Omental fat pad (tissue), 4 donors: ENCODE results near the gene MEAK7. TPM values are rescaled to one million over a fixed set of nuclear protein-coding genes. Genes with fewer than 3 reads are reported as not detected.

Source experiments
- ATAC-seq: fragments of 150-250 bp; one replicate; pipeline ENCODE4 v1.9.1; 2016; ENCODE audit warnings: mild to moderate bottlenecking, moderate library complexity; ENCODE audit not compliant: low FRiP score
- DNase-seq: peaks from one replicate; pipeline ENCODE4 v3.0.0-alpha.2; 2019; ENCODE audit warnings: low spot score
- total RNA-seq, 4 donors: library from RNA; depleted of rRNA; stranded (reverse); fragments of >200 nt; gene quantifications; one replicate each; pipeline ENCODE4 v1.1.0, GENCODE V29; 2016
- TF ChIP-seq, protein P1 (sequence below), 3 donors: fragments of 450-650 bp; IDR thresholded peaks; one replicate each; pipeline ENCODE4 v1.5.1; 2016 to 2017; ENCODE audit warnings: antibody characterized with exemption in 3 of 3, mild to moderate bottlenecking in 3 of 3, moderate library complexity in 2 of 3

MEAK7 gene
- total RNA-seq, 4 donors from 2014 or later: 6.4 to 9.1 (median 8.4) TPM

- no peak for DNase-seq
- TF ChIP-seq, protein P1, sequence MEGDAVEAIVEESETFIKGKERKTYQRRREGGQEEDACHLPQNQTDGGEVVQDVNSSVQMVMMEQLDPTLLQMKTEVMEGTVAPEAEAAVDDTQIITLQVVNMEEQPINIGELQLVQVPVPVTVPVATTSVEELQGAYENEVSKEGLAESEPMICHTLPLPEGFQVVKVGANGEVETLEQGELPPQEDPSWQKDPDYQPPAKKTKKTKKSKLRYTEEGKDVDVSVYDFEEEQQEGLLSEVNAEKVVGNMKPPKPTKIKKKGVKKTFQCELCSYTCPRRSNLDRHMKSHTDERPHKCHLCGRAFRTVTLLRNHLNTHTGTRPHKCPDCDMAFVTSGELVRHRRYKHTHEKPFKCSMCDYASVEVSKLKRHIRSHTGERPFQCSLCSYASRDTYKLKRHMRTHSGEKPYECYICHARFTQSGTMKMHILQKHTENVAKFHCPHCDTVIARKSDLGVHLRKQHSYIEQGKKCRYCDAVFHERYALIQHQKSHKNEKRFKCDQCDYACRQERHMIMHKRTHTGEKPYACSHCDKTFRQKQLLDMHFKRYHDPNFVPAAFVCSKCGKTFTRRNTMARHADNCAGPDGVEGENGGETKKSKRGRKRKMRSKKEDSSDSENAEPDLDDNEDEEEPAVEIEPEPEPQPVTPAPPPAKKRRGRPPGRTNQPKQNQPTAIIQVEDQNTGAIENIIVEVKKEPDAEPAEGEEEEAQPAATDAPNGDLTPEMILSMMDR (IDR thresholded peaks at IDR 0.05): no peak
- ATAC-seq: no peak
These were observed 12.9 kb upstream of the MEAK7 start for GRCh38 chr16:84517366-84517765.

- DNase-seq (no peak), ATAC-seq (no peak)
- TF ChIP-seq, protein P1 (IDR thresholded peaks at IDR 0.05): no peak
These were observed 10.7 kb upstream of the MEAK7 start for GRCh38 chr16:84514874-84515835.

- TF ChIP-seq, protein P1 (IDR thresholded peaks at IDR 0.05): no peak
- DNase-seq (no peak), ATAC-seq (no peak)
These were observed 9.9 kb upstream of the MEAK7 start for GRCh38 chr16:84514295-84514873.

- TF ChIP-seq, protein P1 (IDR thresholded peaks at IDR 0.05): no peak
- DNase-seq (no peak), ATAC-seq (no peak)
These were observed 9.2 kb upstream of the MEAK7 start for GRCh38 chr16:84513666-84514065.

- DNase-seq (no peak), ATAC-seq (no peak)
- TF ChIP-seq, protein P1 (IDR thresholded peaks at IDR 0.05): no peak
These were observed 8.7 kb upstream of the MEAK7 start for GRCh38 chr16:84513123-84513522.

DNA sequence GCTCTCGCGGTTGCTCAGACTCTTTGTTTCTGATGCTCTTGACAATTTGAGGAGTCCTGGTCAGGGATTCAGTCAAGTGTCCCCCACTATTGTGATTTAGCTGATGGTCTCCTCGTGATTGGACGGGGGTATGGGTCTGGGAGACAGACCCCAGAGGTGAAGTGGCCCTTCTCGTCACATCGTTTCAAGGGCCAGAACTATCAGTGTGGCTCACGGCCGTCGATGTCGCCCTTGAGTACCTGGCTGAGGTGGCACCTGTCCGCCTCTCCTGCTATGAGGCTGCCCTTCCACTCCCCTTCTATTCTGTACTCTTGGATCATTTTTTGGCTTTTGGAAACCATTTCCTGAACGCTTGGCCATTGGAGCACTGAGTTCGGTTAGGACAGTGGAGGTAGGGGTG is 7.4 kb upstream of the MEAK7 start:
- ATAC-seq (no peak), DNase-seq (no peak)
- TF ChIP-seq, protein P1 (IDR thresholded peaks at IDR 0.05): no peak
